Adrenal gland (tissue), 5 donors: Measurements from ENCODE around the gene SNRNP48.
A peak's percentile ranks its signal among the peaks of the same experiment; 100 is the strongest.

ENCODE experiments used
- POLR2A ChIP-seq, 2 donors: fragments of 450-650 bp; IDR thresholded peaks; one replicate each; pipeline ENCODE4 v1.6.1; 2017; ENCODE audit warnings: antibody characterized with exemption in 2 of 2, mild to moderate bottlenecking in 2 of 2, moderate library complexity in 1 of 2
- TF ChIP-seq, protein P1 (sequence below), 6 experiments: fragments of 450-650 bp in 4 of 6; fragments of 200-600 bp in 2 of 6; sonication (generic) in 1 of 6; IDR thresholded peaks; 1 replicate in 5 of 6; 2 replicates in 1 of 6; pipeline versions ENCODE4 v1.5.1 to v1.8.0; 2016 to 2021; ENCODE audit warnings: antibody characterized with exemption in 6 of 6, mild to moderate bottlenecking in 2 of 6, moderate library complexity in 1 of 6
- donor health status: DM: no; HTN: no; CAD: no.

DNA sequence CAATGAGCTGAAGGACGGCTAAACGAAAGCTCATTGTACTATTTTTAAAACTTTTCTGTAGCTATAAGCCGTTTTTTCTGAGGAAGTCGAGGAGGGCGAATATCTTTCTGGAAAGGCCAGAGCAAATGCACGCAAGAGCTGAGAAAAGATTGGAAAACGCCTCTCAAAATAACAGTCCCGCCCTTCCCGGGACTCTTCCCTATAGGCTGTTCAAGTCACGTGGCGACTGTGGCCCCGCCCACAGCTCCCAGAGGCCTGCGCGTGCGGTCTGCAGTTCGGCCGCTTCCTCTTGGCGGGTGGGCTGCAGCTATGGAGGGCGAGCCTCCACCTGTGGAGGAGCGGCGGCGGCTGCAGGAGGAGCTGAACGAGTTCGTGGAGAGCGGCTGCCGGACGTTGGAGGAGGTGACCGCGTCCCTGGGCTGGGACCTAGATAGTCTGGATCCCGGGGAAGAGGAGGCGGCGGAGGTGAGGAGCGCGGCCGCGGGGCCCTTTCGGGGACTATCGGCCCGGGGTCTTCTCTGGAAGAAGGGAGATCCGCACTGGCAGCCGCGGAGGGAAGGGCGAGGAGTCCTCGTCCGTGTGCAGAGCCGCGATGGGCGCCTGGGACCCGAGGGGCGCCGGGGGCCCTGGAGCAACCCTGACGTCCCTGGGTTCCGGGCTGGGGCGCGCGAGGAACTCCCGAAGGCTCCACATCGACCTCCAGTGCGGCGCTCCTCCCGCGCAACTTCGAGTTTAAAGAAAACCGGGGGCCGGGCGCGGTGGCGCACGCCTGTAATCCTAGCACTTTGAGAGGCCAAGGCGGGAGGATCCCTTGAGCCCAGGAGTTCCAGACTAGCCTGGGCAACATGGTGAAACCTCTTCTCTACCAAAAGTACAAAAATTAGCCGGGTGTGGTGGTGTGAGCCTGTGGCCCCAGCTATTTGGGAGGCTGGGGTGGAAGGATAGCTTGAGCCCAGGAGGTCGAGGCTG lies at the start of gene SNRNP48:
- TF ChIP-seq, protein P1, sequence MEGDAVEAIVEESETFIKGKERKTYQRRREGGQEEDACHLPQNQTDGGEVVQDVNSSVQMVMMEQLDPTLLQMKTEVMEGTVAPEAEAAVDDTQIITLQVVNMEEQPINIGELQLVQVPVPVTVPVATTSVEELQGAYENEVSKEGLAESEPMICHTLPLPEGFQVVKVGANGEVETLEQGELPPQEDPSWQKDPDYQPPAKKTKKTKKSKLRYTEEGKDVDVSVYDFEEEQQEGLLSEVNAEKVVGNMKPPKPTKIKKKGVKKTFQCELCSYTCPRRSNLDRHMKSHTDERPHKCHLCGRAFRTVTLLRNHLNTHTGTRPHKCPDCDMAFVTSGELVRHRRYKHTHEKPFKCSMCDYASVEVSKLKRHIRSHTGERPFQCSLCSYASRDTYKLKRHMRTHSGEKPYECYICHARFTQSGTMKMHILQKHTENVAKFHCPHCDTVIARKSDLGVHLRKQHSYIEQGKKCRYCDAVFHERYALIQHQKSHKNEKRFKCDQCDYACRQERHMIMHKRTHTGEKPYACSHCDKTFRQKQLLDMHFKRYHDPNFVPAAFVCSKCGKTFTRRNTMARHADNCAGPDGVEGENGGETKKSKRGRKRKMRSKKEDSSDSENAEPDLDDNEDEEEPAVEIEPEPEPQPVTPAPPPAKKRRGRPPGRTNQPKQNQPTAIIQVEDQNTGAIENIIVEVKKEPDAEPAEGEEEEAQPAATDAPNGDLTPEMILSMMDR (IDR thresholded peaks at IDR 0.05): no peak
- TF ChIP-seq POLR2A (IDR thresholded peaks at IDR 0.05): peak; percentile 48 to 69
